HL-60 (cell line): ENCODE results near the gene LCN6.

Source experiments
- CTCF ChIP-seq: IDR thresholded peaks from one replicate; pipeline ENCODE4 v1.5.1; 2011; ENCODE audit warnings: low read length, control low read depth, inconsistent platforms; ENCODE audit not compliant: insufficient read depth
- GABPA ChIP-seq: IDR thresholded peaks from 2 replicates; pipeline ENCODE4 v1.6.1; 2012; ENCODE audit warnings: low read depth
- POLR2AphosphoS5 ChIP-seq: IDR thresholded peaks from 2 replicates; pipeline ENCODE4 v1.6.1; 2012; ENCODE audit warnings: low read depth
- REST ChIP-seq: IDR thresholded peaks from 2 replicates; pipeline ENCODE4 v1.6.1; 2012; ENCODE audit warnings: low read depth; ENCODE audit not compliant: insufficient replicate concordance

- TF ChIP-seq CTCF (no peak), REST (no peak), POLR2AphosphoS5 (no peak), GABPA (no peak)
Observed at GRCh38 chr9:136732444-136733178, 15.7 kb downstream of the LCN6 start.
